ENCODE measurements around the gene FGF14. TPM values are rescaled to one million over a fixed set of nuclear protein-coding genes. Genes with fewer than 3 reads are reported as not detected.

FGF14 gene
- total RNA-seq, 2 experiments from 2014 or later: not detected

DNA sequence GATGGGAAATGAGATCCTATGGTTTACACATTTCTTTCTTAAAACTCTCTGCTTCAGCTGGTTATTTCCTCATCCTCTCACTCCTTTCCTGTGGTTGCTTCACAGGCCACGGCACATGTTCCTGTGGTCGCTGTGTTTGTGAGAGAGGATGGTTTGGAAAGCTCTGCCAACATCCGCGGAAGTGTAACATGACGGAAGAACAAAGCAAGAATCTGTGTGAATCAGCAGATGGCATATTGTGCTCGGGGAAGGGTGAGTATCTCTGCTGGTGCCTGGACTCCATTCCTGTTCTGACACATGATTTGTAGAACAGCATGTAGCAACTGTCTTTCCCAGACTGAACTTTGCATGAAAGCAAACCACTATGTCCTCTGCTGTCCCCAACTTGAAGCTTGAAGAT lies 695.2 kb downstream of the FGF14 start:
- Mint-ChIP-seq H3K36me3 (ENCODE audit: low read depth) (no peaks in the 10 kb centered on the region), H3K27me3 (no peaks in the 10 kb centered on the region), H3K4me3 (no peak overlapping the region), H3K27ac (no peak overlapping the region), H3K4me1 (peaks cover 7% of the 10 kb centered on the region), H3K9me3 (no peaks in the 10 kb centered on the region)
- CTCF ChIA-PET: interaction anchor here (1.5 kb wide), 1 partner anchor 11 kb away, joined by 3 read pairs; no protein-coding TSS in a partner anchor
- POLR2A ChIA-PET: no interaction called here
- DNase-seq: peak; percentile 11

- Mint-ChIP-seq H3K9me3 (no peaks in the 10 kb centered on the region), H3K27me3 (no peaks in the 10 kb centered on the region), H3K36me3 (ENCODE audit: low read depth) (no peaks in the 10 kb centered on the region), H3K4me3 (no peak overlapping the region), H3K4me1 (peaks cover 7% of the 10 kb centered on the region), H3K27ac (no peak overlapping the region)
- ChIA-PET POLR2A (no interaction called here), CTCF (no interaction called here)
- DNase-seq: no peak
Observed at GRCh38 chr13:101703838-101704237, 698.0 kb downstream of the FGF14 start.

DNA sequence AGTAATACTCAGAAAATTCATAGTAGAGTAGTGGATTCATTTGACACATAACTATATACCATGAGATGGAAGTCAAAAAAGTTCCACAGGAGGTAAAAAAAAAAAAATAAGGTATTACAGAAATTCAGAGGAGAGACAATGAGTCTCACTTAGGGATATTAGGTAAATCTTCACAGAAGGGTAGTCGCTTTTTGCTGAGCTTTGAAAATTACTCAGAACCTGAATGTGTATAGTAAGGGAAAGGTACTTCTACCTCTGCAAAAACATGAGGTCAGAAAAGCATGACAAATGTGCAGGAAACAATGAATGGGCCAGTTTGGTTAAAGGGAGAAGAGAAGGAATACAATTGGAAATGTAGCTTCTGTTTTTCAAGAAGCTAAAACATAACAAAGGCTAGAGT lies 698.8 kb downstream of the FGF14 start:
- no peaks in the 10 kb centered on the region for H3K27me3 Mint-ChIP-seq
- no peak overlapping the region for H3K4me3 Mint-ChIP-seq
- no peak for DNase-seq
- peaks cover 7% of the 10 kb centered on the region for H3K4me1 Mint-ChIP-seq
- ChIA-PET POLR2A (no interaction called here), CTCF (no interaction called here)
- no peaks in the 10 kb centered on the region for H3K36me3 Mint-ChIP-seq (ENCODE audit: low read depth)
- H3K9me3 Mint-ChIP-seq: no peaks in the 10 kb centered on the region
- H3K27ac Mint-ChIP-seq: no peak overlapping the region

GRCh38 chr13:101700598-101700997 lies 701.2 kb downstream of the FGF14 start:
- DNase-seq: no peak
- ChIA-PET POLR2A (no interaction called here), CTCF (no interaction called here)
- Mint-ChIP-seq H3K9me3 (no peaks in the 10 kb centered on the region), H3K4me1 (no peaks in the 10 kb centered on the region), H3K27me3 (no peaks in the 10 kb centered on the region), H3K4me3 (no peak overlapping the region), H3K27ac (no peak overlapping the region), H3K36me3 (ENCODE audit: low read depth) (no peaks in the 10 kb centered on the region)

DNA sequence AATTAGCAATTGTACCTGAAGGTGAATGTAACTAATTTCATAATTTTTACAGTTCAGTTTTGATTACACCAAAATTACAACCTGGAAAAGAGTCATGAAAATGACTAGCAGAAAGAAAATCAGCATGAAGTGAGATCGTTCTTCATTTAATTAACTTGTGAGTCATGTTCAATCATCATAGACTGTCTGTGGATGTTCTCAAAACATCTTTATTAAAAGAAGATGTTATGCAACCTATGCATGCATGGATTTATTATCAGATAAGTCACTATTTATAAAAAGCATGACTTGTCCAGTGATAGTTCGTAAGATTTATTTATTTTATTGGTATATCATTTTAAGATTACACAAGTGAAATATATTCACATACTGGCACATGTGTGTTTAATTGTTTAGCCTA lies 703.4 kb downstream of the FGF14 start:
- no peak for DNase-seq
- H3K4me3 Mint-ChIP-seq: no peak overlapping the region
- no peaks in the 10 kb centered on the region for H3K4me1 Mint-ChIP-seq
- H3K27me3 Mint-ChIP-seq: no peaks in the 10 kb centered on the region
- no peak overlapping the region for H3K27ac Mint-ChIP-seq
- no peaks in the 10 kb centered on the region for H3K36me3 Mint-ChIP-seq (ENCODE audit: low read depth)
- CTCF ChIA-PET: no interaction called here
- no peaks in the 10 kb centered on the region for H3K9me3 Mint-ChIP-seq
- POLR2A ChIA-PET: no interaction called here

- CTCF ChIA-PET: no interaction called here
- H3K9me3 Mint-ChIP-seq: no peaks in the 10 kb centered on the region
Observed at GRCh38 chr13:101697745-101698144, 704.1 kb downstream of the FGF14 start.

DNA sequence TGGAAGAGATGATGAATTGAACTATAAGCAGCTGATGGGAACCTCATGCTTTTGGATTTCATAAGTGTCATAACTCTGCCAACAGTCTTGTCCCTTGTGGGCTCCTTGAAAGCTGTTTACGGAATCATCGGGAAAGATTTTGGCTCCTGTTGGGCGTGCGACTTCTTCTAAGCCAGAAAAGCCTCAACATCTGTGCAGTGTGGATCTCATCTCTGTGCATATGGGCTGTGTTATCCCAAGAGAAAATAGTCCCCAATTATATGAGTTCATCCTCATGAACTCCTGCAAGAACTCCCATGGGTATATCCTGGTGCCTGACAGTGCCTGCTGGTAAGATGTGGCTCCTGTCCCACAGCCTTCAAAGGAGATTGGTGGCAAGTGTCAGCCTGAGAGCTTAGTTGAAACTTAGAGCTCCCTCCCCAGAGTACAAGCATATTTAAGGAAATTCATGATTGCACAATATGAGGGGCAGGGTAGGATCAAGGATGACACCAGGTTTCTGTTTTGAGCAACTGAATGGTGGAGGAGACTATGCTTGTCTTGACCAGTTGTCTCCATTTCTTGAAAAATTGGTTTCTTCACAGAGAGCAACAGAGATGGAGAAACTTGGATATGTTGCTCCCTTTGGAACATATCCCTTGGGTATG lies 705.9 kb downstream of the FGF14 start:
- H3K27me3 Mint-ChIP-seq: no peaks in the 10 kb centered on the region
- ChIA-PET POLR2A (no interaction called here), CTCF (interaction anchor here (1.1 kb wide), 1 partner anchor 11 kb away, joined by 3 read pairs; no protein-coding TSS in a partner anchor)
- H3K36me3 Mint-ChIP-seq (ENCODE audit: low read depth): no peaks in the 10 kb centered on the region
- no peak overlapping the region for H3K27ac Mint-ChIP-seq
- no peak overlapping the region for H3K4me3 Mint-ChIP-seq
- H3K9me3 Mint-ChIP-seq: no peaks in the 10 kb centered on the region
- H3K4me1 Mint-ChIP-seq: no peaks in the 10 kb centered on the region
- DNase-seq: no peak

More at GRCh38 chr13:101697745-101698144, 704.1 kb downstream of the FGF14 start:
- DNase-seq: no peak
- POLR2A ChIA-PET: no interaction called here
- Mint-ChIP-seq H3K4me3 (no peak overlapping the region), H3K36me3 (ENCODE audit: low read depth) (no peaks in the 10 kb centered on the region), H3K27ac (no peak overlapping the region), H3K4me1 (no peaks in the 10 kb centered on the region), H3K27me3 (no peaks in the 10 kb centered on the region)

GRCh38 chr13:101691341-101691860 lies 710.4 kb downstream of the FGF14 start:
- no peak for DNase-seq
- Mint-ChIP-seq H3K36me3 (ENCODE audit: low read depth) (no peaks in the 10 kb centered on the region), H3K27ac (no peak overlapping the region), H3K4me3 (no peak overlapping the region), H3K4me1 (no peaks in the 10 kb centered on the region), H3K9me3 (no peaks in the 10 kb centered on the region), H3K27me3 (peaks cover 4% of the 10 kb centered on the region)
- POLR2A ChIA-PET: no interaction called here
- CTCF ChIA-PET: no interaction called here

DNA sequence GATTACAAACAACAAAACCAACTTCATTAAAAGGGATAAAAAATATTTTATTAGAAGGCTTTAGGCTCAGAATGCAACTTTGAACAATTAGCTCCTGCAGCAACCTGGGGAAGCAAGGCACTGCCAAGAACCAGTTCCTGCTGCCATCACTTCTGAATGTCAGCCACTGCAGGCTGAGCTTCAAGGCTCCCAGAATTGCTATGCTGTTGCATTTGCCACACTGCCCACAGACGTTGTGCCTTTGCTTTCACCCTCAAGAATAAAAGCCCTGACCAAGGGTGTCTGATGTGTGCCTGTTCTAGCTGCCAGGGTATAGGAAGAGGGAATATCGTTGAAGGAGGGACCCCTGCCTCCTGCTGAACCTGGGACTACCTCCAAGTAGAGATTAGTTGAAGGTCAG lies 711.0 kb downstream of the FGF14 start:
- Mint-ChIP-seq H3K36me3 (ENCODE audit: low read depth) (no peaks in the 10 kb centered on the region), H3K9me3 (no peaks in the 10 kb centered on the region), H3K4me3 (no peak overlapping the region), H3K4me1 (no peaks in the 10 kb centered on the region), H3K27ac (no peak overlapping the region), H3K27me3 (peaks cover 4% of the 10 kb centered on the region)
- CTCF ChIA-PET: no interaction called here
- POLR2A ChIA-PET: no interaction called here
- no peak for DNase-seq

GRCh38 chr13:101686003-101686402 lies 715.8 kb downstream of the FGF14 start:
- H3K4me1 Mint-ChIP-seq: no peaks in the 10 kb centered on the region
- ChIA-PET CTCF (no interaction called here), POLR2A (no interaction called here)
- H3K36me3 Mint-ChIP-seq (ENCODE audit: low read depth): no peaks in the 10 kb centered on the region
- H3K27me3 Mint-ChIP-seq: peaks cover 5% of the 10 kb centered on the region
- no peak overlapping the region for H3K4me3 Mint-ChIP-seq
- no peak for DNase-seq
- H3K27ac Mint-ChIP-seq: no peak overlapping the region
- no peaks in the 10 kb centered on the region for H3K9me3 Mint-ChIP-seq

- CTCF ChIA-PET: no interaction called here
- H3K27ac Mint-ChIP-seq: no peak overlapping the region
- no peak overlapping the region for H3K4me3 Mint-ChIP-seq
- no peaks in the 10 kb centered on the region for H3K9me3 Mint-ChIP-seq
- peaks cover 1% of the 10 kb centered on the region for H3K27me3 Mint-ChIP-seq
- DNase-seq: no peak
- POLR2A ChIA-PET: no interaction called here
- H3K36me3 Mint-ChIP-seq (ENCODE audit: low read depth): no peaks in the 10 kb centered on the region
- H3K4me1 Mint-ChIP-seq: no peaks in the 10 kb centered on the region
Observed at GRCh38 chr13:101681834-101682233, 720.0 kb downstream of the FGF14 start.

GRCh38 chr13:101673360-101674105 lies 728.3 kb downstream of the FGF14 start:
- POLR2A ChIA-PET: no interaction called here
- CTCF ChIA-PET: no interaction called here
- Mint-ChIP-seq H3K27me3 (peaks cover 7% of the 10 kb centered on the region), H3K36me3 (ENCODE audit: low read depth) (no peaks in the 10 kb centered on the region), H3K4me1 (no peaks in the 10 kb centered on the region), H3K9me3 (no peaks in the 10 kb centered on the region), H3K4me3 (no peak overlapping the region), H3K27ac (no peak overlapping the region)
- DNase-seq: no peak

DNA sequence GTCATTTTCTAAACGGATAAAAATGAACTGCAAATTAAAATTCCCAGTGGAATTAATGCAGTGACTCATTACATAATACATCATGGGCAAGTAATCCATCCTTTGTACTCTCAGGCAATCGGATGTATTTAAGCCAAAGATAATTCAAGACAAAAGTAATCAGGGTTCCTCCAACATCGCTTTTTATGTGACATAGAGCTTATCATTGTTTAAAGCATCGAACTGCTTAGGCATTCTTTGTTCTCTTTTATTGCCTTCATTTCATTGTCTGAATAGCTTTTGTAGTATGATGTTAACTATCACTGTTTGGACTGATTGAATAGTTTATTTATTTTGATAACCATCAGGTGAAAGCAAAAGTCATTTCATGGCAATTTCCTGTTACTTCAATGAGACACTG lies 740.0 kb downstream of the FGF14 start:
- H3K9me3 Mint-ChIP-seq: peaks cover 2% of the 10 kb centered on the region
- CTCF ChIA-PET: interaction anchor here (0.6 kb wide), 1 partner anchor 46 kb away, joined by 3 read pairs; no protein-coding TSS in a partner anchor
- no peak overlapping the region for H3K4me3 Mint-ChIP-seq
- H3K27me3 Mint-ChIP-seq: no peaks in the 10 kb centered on the region
- no peaks in the 10 kb centered on the region for H3K4me1 Mint-ChIP-seq
- no peaks in the 10 kb centered on the region for H3K36me3 Mint-ChIP-seq (ENCODE audit: low read depth)
- H3K27ac Mint-ChIP-seq: no peak overlapping the region
- DNase-seq: no peak
- POLR2A ChIA-PET: no interaction called here

Measured in activated CD4-positive, alpha-beta T cell treated with anti-CD3 and anti-CD28 coated beads, Interleukin-2, amount 10 ng/mL, durations not matched to agents 7 days and 5 days (primary cell).